GM19455 (cell line): ENCODE measurements around the gene ROBO1.
A peak's percentile ranks its signal among the peaks of the same experiment; 100 is the strongest.
"Not testable (repeated sequence)": the region's sequence is repeated elsewhere in the genome, so short reads cannot be mapped to it uniquely, and the experiment has no call there.

ENCODE experiments used
- ATAC-seq: cut with Tn5 transposase; IDR thresholded peaks from one replicate; pipeline ENCODE4 v1.9.1; 2021; ENCODE audit not compliant: unreplicated experiment

ROBO1 gene

GRCh38 chr3:79555655-79556054, 212.1 kb downstream of the ROBO1 start:
- no peak for ATAC-seq

GRCh38 chr3:79551997-79552396, 215.8 kb downstream of the ROBO1 start:
- no peak for ATAC-seq

GRCh38 chr3:79551321-79551892, 216.4 kb downstream of the ROBO1 start:
- no peak for ATAC-seq

- ATAC-seq: no peak
These were observed 224.4 kb downstream of the ROBO1 start for GRCh38 chr3:79543218-79543982.

- no peak for ATAC-seq
These were observed 233.1 kb downstream of the ROBO1 start for GRCh38 chr3:79534727-79535126.

- no peak for ATAC-seq
These were observed 236.1 kb downstream of the ROBO1 start for GRCh38 chr3:79531566-79532295.

- ATAC-seq: peak; percentile 60
These were observed 246.5 kb downstream of the ROBO1 start for GRCh38 chr3:79521221-79521848.

GRCh38 chr3:79517766-79518413, 249.9 kb downstream of the ROBO1 start:
- no peak for ATAC-seq

GRCh38 chr3:79516795-79517194, 251.0 kb downstream of the ROBO1 start:
- ATAC-seq: no peak

- no peak for ATAC-seq
These were observed 252.7 kb downstream of the ROBO1 start for GRCh38 chr3:79515072-79515471.

- ATAC-seq: no peak
These were observed 253.7 kb downstream of the ROBO1 start for GRCh38 chr3:79514069-79514468.

- no peak for ATAC-seq
These were observed 261.0 kb downstream of the ROBO1 start for GRCh38 chr3:79506751-79507150.

GRCh38 chr3:79502216-79502681, 265.5 kb downstream of the ROBO1 start:
- ATAC-seq: not testable (repeated sequence)

GRCh38 chr3:79497447-79498111, 270.2 kb downstream of the ROBO1 start:
- ATAC-seq: no peak

- ATAC-seq: no peak
These were observed 276.7 kb downstream of the ROBO1 start for GRCh38 chr3:79491029-79491641.

- ATAC-seq: no peak
These were observed 277.4 kb downstream of the ROBO1 start for GRCh38 chr3:79490165-79491028.

GRCh38 chr3:79488407-79488806, 279.4 kb downstream of the ROBO1 start:
- no peak for ATAC-seq

- no peak for ATAC-seq
These were observed 287.1 kb downstream of the ROBO1 start for GRCh38 chr3:79480746-79481145.

- ATAC-seq: no peak
These were observed 289.2 kb downstream of the ROBO1 start for GRCh38 chr3:79478620-79479019.
